ENCODE results near the gene ADRA1B.

ADRA1B gene

DNA sequence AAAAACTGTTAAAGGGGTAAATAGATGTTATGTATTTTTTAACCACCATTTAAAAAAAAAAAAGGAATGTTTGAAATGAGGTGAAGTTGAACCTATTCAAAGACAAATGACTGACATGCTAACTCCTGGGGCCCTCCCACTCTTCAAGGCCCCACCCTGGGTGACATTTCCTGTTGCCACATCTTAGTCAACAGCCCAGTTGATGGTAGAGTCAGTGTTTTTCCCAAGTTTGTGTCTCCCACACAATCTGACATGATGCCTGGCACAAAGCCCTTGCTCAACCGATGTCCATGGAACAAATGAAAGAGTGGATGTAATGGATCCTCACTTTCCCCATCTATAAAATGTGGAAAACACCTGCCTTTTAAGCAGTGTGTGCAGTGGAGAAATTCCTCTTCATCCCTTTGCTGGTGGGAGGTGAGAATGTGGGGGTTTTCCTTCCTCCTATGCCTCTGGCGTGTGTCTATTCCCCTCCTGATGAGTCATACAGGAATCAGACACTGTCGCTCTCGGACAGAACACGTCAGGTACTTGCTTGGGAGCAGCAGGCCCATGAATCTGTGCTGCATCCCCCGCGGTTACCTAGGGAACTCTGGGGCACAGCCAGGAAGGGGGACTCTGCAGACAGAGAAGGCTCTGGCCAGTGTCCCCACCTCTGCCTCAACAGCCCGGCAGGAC, 13.7 kb upstream of the ADRA1B start:
- DNase-seq = peak; percentile 25

- DNase-seq = no peak
Observed at GRCh38 chr5:159903131-159903530, 13.2 kb upstream of the ADRA1B start.

DNA sequence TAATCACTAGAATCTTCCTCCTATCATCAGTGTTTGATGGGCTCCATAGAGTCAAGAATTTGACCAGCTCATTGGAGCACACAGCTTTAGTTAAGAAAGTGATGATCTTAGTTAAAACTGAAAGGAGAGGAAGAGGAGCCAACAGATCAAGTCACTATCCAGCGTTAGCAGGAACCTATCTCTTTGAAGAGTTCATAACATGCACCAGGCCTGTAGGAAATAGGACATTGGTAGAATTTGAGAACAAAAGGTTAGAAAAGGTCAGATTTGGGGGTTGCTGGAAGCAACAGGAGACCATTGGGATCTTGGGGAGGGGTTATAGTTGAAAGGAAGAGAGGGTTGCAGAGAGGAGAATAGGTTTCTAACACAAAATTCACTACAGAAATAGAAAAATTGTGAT, 11.4 kb upstream of the ADRA1B start:
- no peak for DNase-seq

GRCh38 chr5:159905496-159905895, 10.8 kb upstream of the ADRA1B start:
- DNase-seq = no peak

- DNase-seq = no peak
Observed at GRCh38 chr5:159906463-159906862, 9.8 kb upstream of the ADRA1B start.

GRCh38 chr5:159906943-159907342, 9.3 kb upstream of the ADRA1B start:
- no peak for DNase-seq

- peak; percentile 7 for DNase-seq
Observed at GRCh38 chr5:159907689-159908590, 8.3 kb upstream of the ADRA1B start.

DNA sequence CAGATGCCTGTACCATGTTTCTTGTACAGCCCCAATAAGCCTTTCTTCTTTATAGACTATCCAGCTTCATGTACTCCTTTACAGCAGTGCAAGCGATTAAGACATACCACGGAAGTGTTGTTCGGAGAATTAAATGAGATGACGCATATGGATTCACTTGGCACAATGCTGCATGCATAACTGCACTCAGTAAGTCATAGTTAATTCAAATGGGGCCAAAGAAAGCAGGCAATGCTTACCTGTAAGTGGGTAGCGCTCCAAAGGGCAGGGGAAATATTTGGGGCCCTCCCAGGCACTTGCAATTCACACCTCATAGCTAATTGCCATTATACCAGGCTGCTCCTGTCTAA, 7.7 kb upstream of the ADRA1B start:
- no peak for DNase-seq

GRCh38 chr5:159909126-159909525, 7.2 kb upstream of the ADRA1B start:
- DNase-seq = no peak

DNA sequence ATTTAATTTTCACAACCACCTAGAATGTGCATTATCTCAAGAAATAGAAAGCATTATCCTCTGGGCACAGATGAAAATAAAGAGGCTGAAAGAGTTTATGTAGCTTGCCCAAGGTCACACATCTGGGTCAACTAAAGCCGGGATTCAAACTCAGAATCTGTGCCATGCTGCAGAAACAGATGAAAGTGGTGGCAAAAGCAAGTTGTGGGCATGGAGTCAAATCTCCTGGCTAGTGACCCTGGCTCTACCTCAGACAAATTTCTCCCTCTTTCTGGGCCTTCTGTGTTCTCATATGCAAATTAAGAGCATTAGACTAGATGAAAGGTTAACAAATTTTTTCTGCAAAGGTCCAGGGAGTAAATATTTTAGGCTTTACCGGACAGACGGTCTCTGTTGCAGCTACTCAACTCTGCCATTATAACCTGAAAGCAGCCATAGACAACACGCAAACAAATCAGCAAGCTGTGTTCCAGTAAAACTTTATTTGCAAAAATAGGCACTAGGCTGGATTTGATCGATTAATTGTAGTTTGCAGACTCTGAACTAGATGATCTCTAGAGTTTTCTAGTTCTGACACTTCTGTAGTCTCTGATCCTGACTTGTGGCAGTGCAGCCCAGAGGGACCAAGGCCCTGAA, 6.0 kb upstream of the ADRA1B start:
- no peak for DNase-seq

DNA sequence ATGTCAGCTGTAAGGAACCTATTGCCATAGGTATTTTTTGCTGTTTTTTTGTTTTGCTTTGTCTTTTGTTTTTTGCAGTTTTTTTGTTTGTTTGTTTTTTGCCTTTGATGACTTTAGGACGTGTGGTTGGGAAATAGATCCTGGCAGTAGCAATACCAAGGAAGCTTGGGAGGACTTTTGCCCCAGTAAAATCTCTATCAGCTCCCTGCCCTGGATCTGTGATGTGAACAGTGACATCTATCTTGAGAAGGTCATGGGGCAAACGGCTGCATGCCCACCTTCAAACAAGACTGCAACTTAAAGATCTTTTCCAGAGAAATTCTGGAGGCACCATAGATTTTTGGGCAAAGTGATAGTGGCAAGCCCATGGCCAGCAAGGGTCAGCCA, 5.4 kb upstream of the ADRA1B start:
- DNase-seq = no peak

DNA sequence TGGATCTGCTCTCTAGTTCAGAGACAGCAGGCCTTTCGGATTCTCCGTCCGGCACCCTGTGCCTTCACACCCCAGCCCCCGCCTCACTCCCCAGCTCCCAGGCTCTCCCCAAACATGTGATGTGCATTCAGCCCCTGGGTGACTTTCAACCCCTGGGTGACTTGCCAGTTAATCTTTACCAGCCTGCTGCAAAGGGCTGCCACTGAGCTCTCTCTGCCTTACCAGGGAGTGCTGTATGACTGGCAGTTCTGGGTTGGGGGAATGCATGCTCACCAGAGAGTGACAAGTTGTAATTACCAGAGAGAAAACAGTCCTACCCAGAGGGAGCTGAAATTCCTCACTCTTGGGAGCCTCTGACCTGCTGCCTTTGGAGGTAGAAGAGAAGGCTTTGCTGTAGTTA, 4.9 kb upstream of the ADRA1B start:
- no peak for DNase-seq

GRCh38 chr5:159912033-159912800, 4.1 kb upstream of the ADRA1B start:
- DNase-seq = no peak

GRCh38 chr5:159913048-159913447, 3.2 kb upstream of the ADRA1B start:
- no peak for DNase-seq

GRCh38 chr5:159913501-159913900, 2.8 kb upstream of the ADRA1B start:
- DNase-seq = no peak

- DNase-seq = no peak
Observed at GRCh38 chr5:159916841-159917761, 819 bp downstream of the ADRA1B start.

DNA sequence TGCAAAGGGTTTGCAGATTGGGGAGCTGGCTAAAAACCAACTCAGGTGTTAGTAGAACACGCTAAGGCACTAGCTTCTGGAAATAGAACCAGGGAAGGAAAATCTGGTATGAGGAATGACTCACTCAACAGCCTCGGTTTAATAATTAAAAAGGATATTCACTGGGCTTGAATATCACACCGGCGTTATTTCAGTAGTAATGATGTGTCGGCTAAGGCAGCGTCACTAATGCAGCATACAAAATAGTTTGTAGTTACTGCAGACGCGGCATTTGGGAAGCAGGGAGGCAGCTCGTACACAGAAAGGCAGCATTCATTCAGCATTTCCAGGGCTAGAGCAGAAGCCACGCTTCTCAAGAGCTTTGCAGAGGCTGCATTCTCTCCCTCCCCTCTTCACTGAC, 1.7 kb downstream of the ADRA1B start:
- no peak for DNase-seq

- no peak for DNase-seq
Observed at GRCh38 chr5:159921721-159922120, 5.4 kb downstream of the ADRA1B start.

GRCh38 chr5:159923008-159923407, 6.7 kb downstream of the ADRA1B start:
- DNase-seq = no peak

GRCh38 chr5:159928122-159928909, 12.0 kb downstream of the ADRA1B start:
- no peak for DNase-seq

- DNase-seq = no peak
Observed at GRCh38 chr5:159929176-159929575, 12.9 kb downstream of the ADRA1B start.
